Measurements from ENCODE around the gene SPG11. TPM values are rescaled to one million over a fixed set of nuclear protein-coding genes. Genes with fewer than 3 reads are reported as not detected.

The SPG11 gene
- total and polyA plus RNA-seq, 4 donors, result 39.2 to 119 (median 64.3) TPM

GRCh38 chr15:44659056-44659455, 4.4 kb downstream of the SPG11 start:
- no peak overlapping the region for H3K27ac ChIP-seq (ENCODE audit: low read depth in 1 of 2, low read length in 1 of 2)
- no peak overlapping the region for H3K4me3 ChIP-seq
- H3K36me3 ChIP-seq (ENCODE audit: control insufficient read depth in 4 of 4, insufficient read depth in 4 of 4, low read length in 4 of 4), result peaks cover 5 to 30% (median 21%) of the 10 kb centered on the region in 4 donors
- H3K9ac ChIP-seq (ENCODE audit: insufficient read depth in 1 of 2, low read length in 2 of 2), result no peak overlapping the region
- ATAC-seq (ENCODE audit: insufficient read depth, low FRiP score) (no peak), DNase-seq (no peak)
- H3K4me1 ChIP-seq (ENCODE audit: control insufficient read depth in 5 of 5, insufficient read depth in 5 of 5, low read length in 5 of 5), result peaks cover 0 to 17% (median 2%) of the 10 kb centered on the region in 5 donors
- whole genome bisulfite sequencing, 2 donors, result 60 to 82% methylated on average over 3 of the region's 3 CpGs
- TF ChIP-seq CTCF (IDR thresholded peaks at IDR 0.05; ENCODE audit: control extremely low read depth, extremely low read depth), result no peak
- H3K27me3 ChIP-seq (ENCODE audit: control insufficient read depth in 3 of 3, insufficient read depth in 3 of 3, low read length in 2 of 3), result no peaks in the 10 kb centered on the region
- no peaks in the 10 kb centered on the region for H3K9me3 ChIP-seq (ENCODE audit: control insufficient read depth in 4 of 4, insufficient read depth in 3 of 4, low read length in 3 of 4)

- peaks cover 7 to 38% (median 22%) of the 10 kb centered on the region in 4 donors for H3K36me3 ChIP-seq (ENCODE audit: control insufficient read depth in 4 of 4, insufficient read depth in 4 of 4, low read length in 4 of 4)
- no peak for ATAC-seq (ENCODE audit: insufficient read depth, low FRiP score)
- no peak overlapping the region for H3K27ac ChIP-seq (ENCODE audit: low read depth in 1 of 2, low read length in 1 of 2)
- no peak overlapping the region for H3K4me3 ChIP-seq
- no peaks in the 10 kb centered on the region for H3K27me3 ChIP-seq (ENCODE audit: control insufficient read depth in 3 of 3, insufficient read depth in 3 of 3, low read length in 2 of 3)
- peaks cover 0 to 17% (median 0%) of the 10 kb centered on the region in 5 donors for H3K4me1 ChIP-seq (ENCODE audit: control insufficient read depth in 5 of 5, insufficient read depth in 5 of 5, low read length in 5 of 5)
- H3K9ac ChIP-seq (ENCODE audit: insufficient read depth in 1 of 2, low read length in 2 of 2), result no peak overlapping the region
- TF ChIP-seq CTCF (IDR thresholded peaks at IDR 0.05; ENCODE audit: control extremely low read depth, extremely low read depth), result no peak
- DNase-seq, result no peak
- no peaks in the 10 kb centered on the region for H3K9me3 ChIP-seq (ENCODE audit: control insufficient read depth in 4 of 4, insufficient read depth in 3 of 4, low read length in 3 of 4)
Observed at GRCh38 chr15:44657378-44657777, 6.1 kb downstream of the SPG11 start.

GRCh38 chr15:44656913-44657312, 6.5 kb downstream of the SPG11 start:
- H3K27ac ChIP-seq (ENCODE audit: low read depth in 1 of 2, low read length in 1 of 2), result no peak overlapping the region
- peaks cover 7 to 38% (median 22%) of the 10 kb centered on the region in 4 donors for H3K36me3 ChIP-seq (ENCODE audit: control insufficient read depth in 4 of 4, insufficient read depth in 4 of 4, low read length in 4 of 4)
- WGBS, 2 donors, result 76 to 87% methylated on average over 3 of the region's 3 CpGs
- H3K27me3 ChIP-seq (ENCODE audit: control insufficient read depth in 3 of 3, insufficient read depth in 3 of 3, low read length in 2 of 3), result no peaks in the 10 kb centered on the region
- H3K9me3 ChIP-seq (ENCODE audit: control insufficient read depth in 4 of 4, insufficient read depth in 3 of 4, low read length in 3 of 4), result no peaks in the 10 kb centered on the region
- no peak for ATAC-seq (ENCODE audit: insufficient read depth, low FRiP score)
- H3K4me1 ChIP-seq (ENCODE audit: control insufficient read depth in 5 of 5, insufficient read depth in 5 of 5, low read length in 5 of 5), result peaks cover 0 to 17% (median 0%) of the 10 kb centered on the region in 5 donors
- no peak overlapping the region for H3K9ac ChIP-seq (ENCODE audit: insufficient read depth in 1 of 2, low read length in 2 of 2)
- TF ChIP-seq CTCF (IDR thresholded peaks at IDR 0.05; ENCODE audit: control extremely low read depth, extremely low read depth), result no peak
- no peak overlapping the region for H3K4me3 ChIP-seq
- no peak for DNase-seq

GRCh38 chr15:44656298-44656697, 7.2 kb downstream of the SPG11 start:
- H3K36me3 ChIP-seq (ENCODE audit: control insufficient read depth in 4 of 4, insufficient read depth in 4 of 4, low read length in 4 of 4), result peaks cover 11 to 44% (median 27%) of the 10 kb centered on the region in 4 donors
- DNase-seq (no peak), ATAC-seq (ENCODE audit: insufficient read depth, low FRiP score) (no peak)
- 89 to 96% methylated on average over 1 of the region's 1 CpG for WGBS, 2 donors
- peaks cover 0 to 15% (median 0%) of the 10 kb centered on the region in 5 donors for H3K4me1 ChIP-seq (ENCODE audit: control insufficient read depth in 5 of 5, insufficient read depth in 5 of 5, low read length in 5 of 5)
- no peak overlapping the region for H3K27ac ChIP-seq (ENCODE audit: low read depth in 1 of 2, low read length in 1 of 2)
- no peak for TF ChIP-seq CTCF (IDR thresholded peaks at IDR 0.05; ENCODE audit: control extremely low read depth, extremely low read depth)
- H3K9me3 ChIP-seq (ENCODE audit: control insufficient read depth in 4 of 4, insufficient read depth in 3 of 4, low read length in 3 of 4), result no peaks in the 10 kb centered on the region
- no peaks in the 10 kb centered on the region for H3K27me3 ChIP-seq (ENCODE audit: control insufficient read depth in 3 of 3, insufficient read depth in 3 of 3, low read length in 2 of 3)
- H3K4me3 ChIP-seq, result no peak overlapping the region
- no peak overlapping the region for H3K9ac ChIP-seq (ENCODE audit: insufficient read depth in 1 of 2, low read length in 2 of 2)

Data from lung (tissue), 12 donors.